GM12878 (cell line): ENCODE data around the gene PLXNB2. TPM values are rescaled to one million over a fixed set of nuclear protein-coding genes. Genes with fewer than 3 reads are reported as not detected.

ENCODE experiments used
- ATAC-seq: fragments of 200-7000 bp; cut with Tn5 transposase; 3 replicates; pipeline ENCODE4 v1.9.1; 2020; ENCODE audit warnings: mild to moderate bottlenecking, moderate library complexity
- BruUV-seq: library from RNA; stranded (reverse); fragments of 400-500 nt; replicated peaks from 2 replicates; lab custom pipeline; 2021; lab: Mats Ljungman, UMichigan
- CTCF ChIA-PET: fragments of 300-600 bp; sonication (Branson Sonifier 250); formaldehyde crosslinking; extraction: SDS; loops from one replicate; lab custom pipeline; 2021; ENCODE audit warnings: inconsistent platforms; lab: Yijun Ruan, JAX
- POLR2A ChIA-PET: fragments of 350-600 bp; formaldehyde crosslinking; extraction: SDS; loops from one replicate; lab custom pipeline; 2021; ENCODE audit warnings: inconsistent platforms; lab: Charles Lee
- RAD21 ChIA-PET: fragments of 300-600 bp; sonication (Branson Sonifier 250); formaldehyde crosslinking; loops from one replicate; lab custom pipeline; 2023; ENCODE audit warnings: antibody characterized with exemption; ENCODE audit not compliant: unreplicated experiment; lab: Charles Lee
- SMC1A ChIA-PET: fragments of 300-600 bp; sonication (Branson Sonifier 250); formaldehyde crosslinking; loops from one replicate; lab custom pipeline; 2023; ENCODE audit not compliant: unreplicated experiment, uncharacterized antibody; lab: Charles Lee
- DNase-seq: peaks from one replicate; pipeline ENCODE4 v3.0.0-alpha.2; 2011; ENCODE audit warnings: low read depth, low spot score
- FAIRE-seq: peaks from 3 replicates; lab custom pipeline; 2011; peaks lifted over from hg19 to GRCh38; lab: Jason Lieb, UNC
- H2AFZ ChIP-seq: 2 replicates; pipeline ENCODE4 v1.6.0; 2011; ENCODE audit warnings: low read depth, low read length, control low read depth; ENCODE audit not compliant: control insufficient read depth
- H3K27ac ChIP-seq: 2 replicates; pipeline ENCODE4 v1.5.1; 2011; ENCODE audit warnings: control low read depth; ENCODE audit not compliant: control insufficient read depth, insufficient read depth
- H3K27me3 ChIP-seq, 2 experiments: replicated peaks in 1 of 2; 2 replicates each; pipeline versions ENCODE4 v1.6.0 to v1.6.1; 2011; ENCODE audit warnings: low read length in 1 of 2; ENCODE audit not compliant: control insufficient read depth in 2 of 2, insufficient read depth in 2 of 2
- H3K36me3 ChIP-seq, 2 experiments: 2 replicates each; pipeline ENCODE4 v1.5.1; 2011; ENCODE audit warnings: low read length in 1 of 2; ENCODE audit not compliant: control insufficient read depth in 2 of 2, insufficient read depth in 2 of 2
- H3K4me1 ChIP-seq: 2 replicates; pipeline ENCODE4 v1.6.1; 2011; ENCODE audit warnings: mild to moderate bottlenecking, low read length, moderate library complexity, mixed read lengths; ENCODE audit not compliant: control insufficient read depth, insufficient read depth
- H3K4me2 ChIP-seq: 2 replicates; pipeline ENCODE4 v1.6.0; 2011; ENCODE audit warnings: control low read depth; ENCODE audit not compliant: control insufficient read depth, insufficient read depth
- H3K4me3 ChIP-seq: fragments of 200-600 bp; sonication (generic); 2 replicates; pipeline ENCODE4 v1.5.1; 2016
- H3K79me2 ChIP-seq: 2 replicates; pipeline ENCODE4 v1.6.0; 2011; ENCODE audit warnings: low read length; ENCODE audit not compliant: control insufficient read depth, insufficient read depth
- H3K9ac ChIP-seq: 2 replicates; pipeline ENCODE4 v1.8.0; 2011; ENCODE audit warnings: low read length, control low read depth, mixed read lengths; ENCODE audit not compliant: control insufficient read depth, insufficient read depth
- H3K9me3 ChIP-seq: replicated peaks from 3 replicates; pipeline ENCODE4 v1.5.1; 2011; ENCODE audit warnings: mild to moderate bottlenecking, low read length; ENCODE audit not compliant: control insufficient read depth, insufficient read depth
- H4K20me1 ChIP-seq: 2 replicates; pipeline ENCODE4 v1.6.0; 2011; ENCODE audit not compliant: control insufficient read depth, insufficient read depth
- HSF1 ChIP-seq: fragments of 150-350 bp; IDR thresholded peaks from 2 replicates; pipeline ENCODE4 v1.6.1; 2014; ENCODE audit warnings: mild to moderate bottlenecking, low read depth, low read length
- NFYA ChIP-seq: IDR thresholded peaks from 2 replicates; pipeline ENCODE4 v1.6.1; 2011; ENCODE audit warnings: low read depth, mild to moderate bottlenecking, low read length, improper control_type of control experiment, borderline replicate concordance
- NR2C1 ChIP-seq: fragments of 450-650 bp; IDR thresholded peaks from 2 replicates; pipeline ENCODE4 v1.6.1; 2017; ENCODE audit warnings: antibody characterized with exemption, mild to moderate bottlenecking, moderate library complexity
- POLR2AphosphoS5 ChIP-seq: IDR thresholded peaks from 2 replicates; pipeline ENCODE4 v1.6.1; 2011; ENCODE audit warnings: mild to moderate bottlenecking, low read length, inconsistent platforms
- RBBP5 ChIP-seq: fragments of 200-600 bp; sonication (generic); conservative IDR thresholded peaks from 2 replicates; pipeline ENCODE4 v1.6.1; 2016
- SMARCA5 ChIP-seq: fragments of 450-650 bp; IDR thresholded peaks from 2 replicates; pipeline ENCODE4 v1.6.1; 2017; ENCODE audit warnings: mild to moderate bottlenecking
- SMC3 ChIP-seq: IDR thresholded peaks from 2 replicates; pipeline ENCODE4 v1.6.1; 2011; ENCODE audit warnings: low read length, improper control_type of control experiment, borderline replicate concordance
- SREBF2 ChIP-seq: IDR thresholded peaks from 2 replicates; pipeline ENCODE4 v1.6.1; 2012; ENCODE audit warnings: mild to moderate bottlenecking, low read length
- SRF ChIP-seq, 2 experiments: IDR thresholded peaks; 2 replicates each; pipeline ENCODE4 v1.6.1; 2011; ENCODE audit warnings: low read depth in 2 of 2, low read length in 2 of 2, mild to moderate bottlenecking in 1 of 2, moderate library complexity in 1 of 2
- SUPT20H ChIP-seq: IDR thresholded peaks from 2 replicates; pipeline ENCODE4 v1.6.1; 2011; ENCODE audit warnings: low read depth, mild to moderate bottlenecking, low read length, moderate library complexity, borderline replicate concordance; ENCODE audit not compliant: control insufficient read depth
- TBL1XR1 ChIP-seq: IDR thresholded peaks from 2 replicates; pipeline ENCODE4 v1.6.1; 2012; ENCODE audit warnings: low read depth, low read length, improper control_type of control experiment
- WRNIP1 ChIP-seq: IDR thresholded peaks from 2 replicates; pipeline ENCODE4 v1.6.1; 2011; ENCODE audit warnings: low read depth, low read length, improper control_type of control experiment, borderline replicate concordance
- WGBS: methylation state at CpG from one replicate; pipeline ENCODE4 v1.1.6; 2016; ENCODE audit warnings: low lambda C conversion rate; ENCODE audit not compliant: insufficient replicate concordance, insufficient coverage; ENCODE audit errors: missing lambda C conversion rate; 5-methylcytosine and 5-hydroxymethylcytosine counted together
- in situ Hi-C: fragments of 300-500 bp; cut with MboI; formaldehyde crosslinking; loops from 9 replicates; pipeline ENCODE4 v1.14.3; 2018; ENCODE audit warnings: mixed read lengths
- intact Hi-C: fragments of 100-400 bp; cut with micrococcal nuclease; formaldehyde crosslinking; loops from one replicate; pipeline ENCODE4 v1.14.2; 2022; ENCODE audit not compliant: unreplicated experiment
- polyA plus RNA-seq, 11 experiments: library from polyadenylated mRNA; depleted of rRNA in 4 of 11; unstranded in 6 of 11; stranded (reverse) in 5 of 11; fragments of >200 nt; fragmentation: Nextera tagmentation in 4 of 11; fragmentation: Illumina TruSeq in 1 of 11; extraction: Ambion mirVana in 4 of 11; extraction: Trizol in 1 of 11; gene quantifications; 1 replicate in 1 of 11; 2 replicates in 10 of 11; pipeline versions ENCODE4 v1.2.1 to v1.2.3, GENCODE V29; 2011 to 2016; ENCODE audit warnings: inconsistent platforms in 2 of 11, missing spikeins in 2 of 11, low read depth in 1 of 11
- total RNA-seq, 4 experiments: library from RNA; depleted of rRNA in 3 of 4; stranded (reverse); fragments of >200 nt in 3 of 4; fragmentation: Illumina TruSeq in 1 of 4; extraction: Trizol in 1 of 4; gene quantifications; 2 replicates each; pipeline versions ENCODE4 v1.2.1 to v1.2.3, GENCODE V29; 2013 to 2021

Gene PLXNB2
- total and polyA plus RNA-seq, 10 of the 15 experiments (the other 5 are each of a cell fraction or from before 2014, with no cell fraction given), result 0.68 to 134 (median 41.9) TPM

- DNase-seq (no peak), ATAC-seq (no peak), FAIRE-seq (no peak)
- no peaks in the 10 kb centered on the region for H3K27me3 ChIP-seq
- 84% methylated on average over 8 of the region's 15 CpGs for WGBS
- TF ChIP-seq SRF (IDR thresholded peaks at IDR 0.05; ENCODE audit: low read depth in 2 of 2, low read length in 2 of 2) (no peak), NFYA (no peak), HSF1 (no peak), SMARCA5 (no peak), SREBF2 (no peak), TBL1XR1 (no peak), WRNIP1 (no peak), RBBP5 (no peak), SUPT20H (no peak), NR2C1 (no peak), POLR2AphosphoS5 (no peak), SMC3 (no peak)
- in situ Hi-C loops (no loop called here), intact Hi-C loops (no loop called here)
- no peaks in the 10 kb centered on the region for H3K9me3 ChIP-seq
- H2AFZ ChIP-seq, result no peak overlapping the region
- POLR2A ChIA-PET, result no interaction called here
- H3K79me2 ChIP-seq, result peaks cover 1% of the 10 kb centered on the region; the same call in 1 of the 2 replicates
- no peak overlapping the region for H3K27ac ChIP-seq
- RAD21 ChIA-PET, result interaction anchor here (0.9 kb wide), 1 partner anchor 44 kb away, joined by 3 read pairs; no protein-coding TSS in a partner anchor
- H3K36me3 ChIP-seq, result no peaks in the 10 kb centered on the region
- H3K4me3 ChIP-seq, result no peak overlapping the region
- no peaks in the 10 kb centered on the region for H4K20me1 ChIP-seq
- no peak overlapping the region for H3K4me2 ChIP-seq
- H3K9ac ChIP-seq, result no peak overlapping the region
- no TSS peak for BruUV-seq
- CTCF ChIA-PET, result interaction anchor here (1.8 kb wide), 1 partner anchor 44 kb away, joined by 4 read pairs; no protein-coding TSS in a partner anchor
- peaks cover 13% of the 10 kb centered on the region for H3K4me1 ChIP-seq
- SMC1A ChIA-PET, result no interaction called here
Observed at GRCh38 chr22:50319503-50319951, 12.1 kb upstream of the PLXNB2 start.
